Skeletal muscle satellite cell (primary cell): ENCODE measurements around the gene CLMN.

Experiments used
- H3K27me3 ChIP-seq: 2 replicates; pipeline ENCODE4 v1.7.0; 2013; ENCODE audit warnings: low read length; ENCODE audit not compliant: control insufficient read depth, insufficient read depth
- H3K36me3 ChIP-seq: 2 replicates; pipeline ENCODE4 v1.7.0; 2013; ENCODE audit warnings: mild to moderate bottlenecking, control low read depth, low read length; ENCODE audit not compliant: insufficient read depth
- H3K4me1 ChIP-seq: 2 replicates; pipeline ENCODE4 v1.7.0; 2013; ENCODE audit warnings: low read length; ENCODE audit not compliant: control insufficient read depth, insufficient read depth
- H3K4me2 ChIP-seq: 2 replicates; pipeline ENCODE4 v1.7.0; 2013; ENCODE audit warnings: mild to moderate bottlenecking, low read length
- H3K4me3 ChIP-seq: 2 replicates; pipeline ENCODE4 v1.7.0; 2013; ENCODE audit warnings: low read length
- H3K9ac ChIP-seq: 2 replicates; pipeline ENCODE4 v1.7.0; 2013; ENCODE audit warnings: mild to moderate bottlenecking, low read depth, low read length, moderate library complexity
- H3K9me3 ChIP-seq: replicated peaks from 2 replicates; pipeline ENCODE4 v1.7.0; 2013; ENCODE audit warnings: mild to moderate bottlenecking, control low read depth, low read length

The CLMN gene

DNA sequence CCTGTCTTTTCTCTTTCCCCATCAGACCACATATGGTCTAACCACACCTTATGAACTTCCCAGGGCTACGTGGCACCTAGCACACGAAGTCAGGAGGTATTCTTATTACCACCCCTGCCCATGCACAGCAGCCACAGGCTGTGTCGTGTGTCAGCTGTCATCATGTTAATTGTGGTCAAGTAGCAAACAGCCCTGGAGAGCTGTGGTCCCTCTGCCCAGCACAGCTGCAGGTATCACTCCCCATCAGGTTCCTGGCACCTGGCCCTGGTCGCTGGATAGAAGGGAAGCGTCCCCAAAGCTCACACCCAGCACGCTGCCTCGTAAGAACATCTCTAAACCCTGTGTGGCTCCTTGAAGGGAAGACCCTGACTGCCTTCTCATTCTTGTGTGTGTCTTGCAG is 45.4 kb downstream of the CLMN start:
- H3K9me3 ChIP-seq: no peaks in the 10 kb centered on the region
- H3K36me3 ChIP-seq: no peaks in the 10 kb centered on the region
- H3K27me3 ChIP-seq: no peaks in the 10 kb centered on the region
- no peaks in the 10 kb centered on the region for H3K4me1 ChIP-seq
- H3K4me2 ChIP-seq: no peak overlapping the region
- H3K9ac ChIP-seq: no peak overlapping the region
- H3K4me3 ChIP-seq: no peak overlapping the region

DNA sequence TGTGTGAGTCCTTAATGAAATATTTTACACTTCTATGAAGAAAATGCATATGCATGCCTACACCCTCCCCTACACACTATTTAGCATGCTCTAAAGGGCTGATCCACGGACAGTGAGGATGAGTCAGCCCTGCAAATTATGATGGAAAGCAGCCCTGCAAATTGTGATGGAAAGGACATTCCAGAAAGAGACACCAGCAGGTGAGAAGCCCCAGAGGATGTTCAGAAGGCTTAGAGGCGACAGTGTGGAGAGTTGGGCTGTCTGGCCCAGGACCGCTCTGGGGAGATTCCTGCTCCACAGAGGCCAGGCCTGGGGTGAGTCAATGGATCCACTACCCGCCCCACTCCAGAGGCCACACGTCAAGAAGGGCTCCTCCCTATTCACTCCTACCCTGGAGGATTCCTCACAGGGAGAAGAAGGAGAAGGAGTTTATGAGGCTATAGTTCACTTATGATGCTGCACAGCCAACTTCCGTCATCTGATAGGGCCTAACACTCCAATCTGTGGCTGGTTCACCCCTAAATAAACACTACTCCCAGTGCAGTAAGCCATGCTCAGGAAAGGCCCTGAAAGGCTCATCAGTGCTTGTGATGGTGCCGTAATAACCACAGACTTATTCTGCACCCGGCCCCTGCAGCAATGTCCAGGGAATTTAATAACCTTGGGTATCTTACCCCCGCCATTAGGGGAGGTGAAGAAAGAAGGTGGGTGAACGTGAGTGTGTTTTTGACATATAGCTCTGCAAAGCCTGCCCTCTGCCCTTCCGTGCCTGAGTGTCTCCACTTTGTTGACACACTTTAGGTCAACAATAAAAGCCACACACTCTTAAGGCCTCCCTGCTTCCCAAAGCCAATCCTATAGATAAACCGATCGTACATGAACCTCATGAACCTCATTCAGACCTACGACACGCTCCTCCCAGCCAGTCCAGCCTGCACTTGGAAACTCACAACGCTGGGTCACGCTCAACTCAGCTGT is 46.4 kb downstream of the CLMN start:
- Histone ChIP-seq H3K9me3 (no peaks in the 10 kb centered on the region), H3K9ac (no peak overlapping the region), H3K27me3 (no peaks in the 10 kb centered on the region), H3K4me1 (no peaks in the 10 kb centered on the region), H3K4me2 (no peak overlapping the region), H3K4me3 (no peak overlapping the region), H3K36me3 (no peaks in the 10 kb centered on the region)

DNA sequence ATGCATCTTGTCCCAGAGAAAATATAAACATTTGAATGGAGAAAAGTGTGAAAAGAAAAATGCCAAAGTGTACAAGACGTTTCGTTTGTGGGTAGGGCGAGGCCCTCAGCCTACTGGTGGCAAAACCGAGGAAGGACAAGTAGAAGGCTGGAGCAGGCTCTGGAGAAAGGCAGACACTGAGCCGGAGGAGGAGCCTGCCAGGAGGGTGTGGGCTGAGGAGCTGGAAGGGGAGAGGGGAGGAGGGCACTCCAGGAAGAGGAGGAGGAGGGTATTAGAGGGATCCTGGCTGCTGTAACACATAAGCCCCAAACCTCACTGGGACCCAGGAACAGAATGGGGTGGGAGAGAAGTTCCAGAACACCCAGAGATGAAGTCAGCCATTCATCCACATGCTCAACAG is 47.7 kb downstream of the CLMN start:
- no peak overlapping the region for H3K9ac ChIP-seq
- H3K27me3 ChIP-seq: no peaks in the 10 kb centered on the region
- H3K4me1 ChIP-seq: no peaks in the 10 kb centered on the region
- no peaks in the 10 kb centered on the region for H3K9me3 ChIP-seq
- H3K4me2 ChIP-seq: no peak overlapping the region
- no peak overlapping the region for H3K4me3 ChIP-seq
- H3K36me3 ChIP-seq: no peaks in the 10 kb centered on the region

DNA sequence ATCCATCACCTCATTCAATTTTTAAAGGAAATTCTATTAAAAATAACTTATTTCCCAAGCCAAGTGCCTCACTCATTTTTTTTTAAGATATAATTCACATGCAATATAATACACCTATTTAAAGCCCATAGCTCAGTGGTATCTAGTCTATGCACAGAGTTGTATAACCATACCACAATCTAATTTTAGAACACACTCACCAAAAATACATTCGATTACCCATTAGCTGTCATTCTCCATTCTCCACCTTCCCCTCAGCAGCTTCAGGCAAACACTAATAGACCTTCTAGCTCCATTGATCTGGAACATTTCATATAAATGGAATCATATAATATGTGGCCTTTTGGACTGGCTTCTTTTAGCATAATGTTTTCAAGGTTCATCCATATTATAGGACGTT is 49.5 kb downstream of the CLMN start:
- Histone ChIP-seq H3K4me1 (peaks cover 7% of the 10 kb centered on the region), H3K4me3 (no peak overlapping the region), H3K27me3 (no peaks in the 10 kb centered on the region), H3K9me3 (no peaks in the 10 kb centered on the region), H3K4me2 (no peak overlapping the region), H3K36me3 (no peaks in the 10 kb centered on the region), H3K9ac (no peak overlapping the region)

DNA sequence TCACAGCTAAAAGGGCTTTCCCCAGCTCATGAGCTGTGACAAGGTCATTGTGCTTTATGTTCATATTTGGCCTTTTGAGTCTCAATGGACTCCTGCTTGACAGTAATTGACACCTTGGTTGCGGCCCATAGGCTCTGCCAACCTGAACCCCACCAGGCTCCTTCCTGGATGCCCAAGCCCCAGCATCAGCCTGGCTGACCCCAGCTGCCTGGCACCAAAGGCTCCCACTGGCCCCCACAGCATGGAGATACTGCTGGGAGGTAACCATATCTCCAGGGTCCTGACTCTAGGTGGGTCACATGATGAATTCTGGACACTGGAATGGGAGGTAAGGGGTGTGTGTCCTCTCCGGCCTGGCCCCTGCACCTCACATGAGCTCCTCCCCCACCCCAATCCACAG is 50.2 kb downstream of the CLMN start:
- no peaks in the 10 kb centered on the region for H3K27me3 ChIP-seq
- no peaks in the 10 kb centered on the region for H3K36me3 ChIP-seq
- peaks cover 13% of the 10 kb centered on the region for H3K4me1 ChIP-seq
- H3K4me3 ChIP-seq: no peak overlapping the region
- no peaks in the 10 kb centered on the region for H3K9me3 ChIP-seq
- H3K4me2 ChIP-seq: no peak overlapping the region
- no peak overlapping the region for H3K9ac ChIP-seq

DNA sequence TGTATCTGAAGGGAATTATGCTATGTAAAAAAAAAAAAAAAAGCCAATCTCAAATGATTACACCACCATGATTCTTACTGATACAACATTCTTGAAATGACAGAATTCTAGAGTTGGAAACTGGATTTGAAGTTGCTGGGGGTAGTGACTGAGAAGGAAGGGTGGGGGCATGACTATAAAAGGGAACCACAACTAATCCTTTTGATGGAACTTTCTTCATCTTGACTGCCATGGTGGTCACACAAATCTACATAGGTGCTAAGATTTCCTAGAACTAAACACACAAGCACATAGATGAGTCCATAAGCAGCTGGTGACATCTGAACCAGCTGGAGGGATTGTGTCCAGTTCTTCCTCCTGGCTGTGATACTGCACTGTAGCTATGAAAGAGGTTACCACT is 51.4 kb downstream of the CLMN start:
- no peak overlapping the region for H3K9ac ChIP-seq
- H3K4me2 ChIP-seq: no peak overlapping the region
- H3K9me3 ChIP-seq: no peaks in the 10 kb centered on the region
- peaks cover 13% of the 10 kb centered on the region for H3K4me1 ChIP-seq
- no peaks in the 10 kb centered on the region for H3K27me3 ChIP-seq
- no peaks in the 10 kb centered on the region for H3K36me3 ChIP-seq
- H3K4me3 ChIP-seq: no peak overlapping the region

DNA sequence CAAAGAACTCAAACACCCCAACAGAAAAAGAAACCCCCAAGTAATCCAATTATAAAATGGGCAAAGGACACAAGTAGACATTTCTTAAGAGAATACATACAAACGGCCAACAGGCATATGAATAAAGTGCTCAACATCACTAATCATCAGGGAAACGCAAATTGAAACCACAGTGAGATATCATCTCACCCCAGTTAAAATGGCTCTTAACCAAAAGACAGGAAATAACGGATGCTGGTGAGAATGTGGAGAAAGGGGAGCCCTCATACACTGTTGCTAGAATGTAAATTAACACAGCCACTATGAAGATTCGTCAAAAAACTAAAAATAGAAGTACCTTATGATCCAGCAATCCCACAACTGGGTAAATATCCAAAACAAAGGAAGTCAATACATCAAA is 52.4 kb downstream of the CLMN start:
- Histone ChIP-seq H3K36me3 (no peaks in the 10 kb centered on the region), H3K4me2 (no peak overlapping the region), H3K4me3 (no peak overlapping the region), H3K27me3 (no peaks in the 10 kb centered on the region), H3K4me1 (peaks cover 17% of the 10 kb centered on the region), H3K9ac (no peak overlapping the region), H3K9me3 (no peaks in the 10 kb centered on the region)

DNA sequence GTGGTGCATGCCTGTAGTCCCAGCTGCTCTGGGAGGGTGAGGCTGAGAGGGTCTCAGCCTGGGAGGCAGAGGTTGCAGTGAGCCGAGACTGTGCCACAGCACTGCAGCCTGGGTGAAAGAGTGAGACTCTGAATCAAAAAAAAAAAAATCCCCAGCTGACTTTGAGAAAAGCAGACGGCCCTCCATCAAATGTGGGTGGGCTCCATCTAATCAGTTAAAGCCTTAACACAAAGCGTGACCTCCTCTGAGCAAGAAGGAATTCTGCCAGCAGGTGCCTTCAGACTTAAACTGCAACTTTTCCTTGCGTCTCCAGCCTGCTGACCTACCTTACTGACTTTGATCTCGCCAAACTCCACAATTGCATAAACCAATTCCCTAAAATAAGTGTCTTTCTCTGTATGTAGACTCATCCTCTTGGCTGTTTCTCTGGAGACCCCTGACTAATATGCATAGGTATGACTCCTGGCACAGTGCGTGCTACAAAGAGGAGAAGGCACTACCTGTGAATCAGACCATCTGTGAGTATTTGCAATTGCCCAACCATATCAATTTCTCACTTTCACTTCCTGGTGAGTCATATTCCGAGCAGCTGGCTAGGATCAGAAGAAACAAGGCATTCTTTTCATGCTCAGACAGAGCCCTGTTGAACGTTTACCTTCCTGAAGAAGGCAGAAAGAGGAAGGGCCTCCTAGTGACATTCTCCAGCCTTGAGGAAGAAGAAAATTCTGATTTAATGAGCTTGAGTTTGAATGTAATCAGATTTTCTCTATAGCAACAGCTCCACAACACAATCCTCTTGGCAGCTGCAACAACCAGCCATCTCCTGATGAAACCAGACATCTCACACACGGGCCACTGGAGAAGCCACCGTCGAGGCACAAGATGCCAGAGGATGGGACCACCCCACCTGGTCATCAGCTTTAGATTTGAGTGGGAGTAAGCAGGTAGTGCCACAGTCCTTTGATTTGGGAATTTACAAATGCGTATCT is 54.3 kb downstream of the CLMN start:
- no peaks in the 10 kb centered on the region for H3K9me3 ChIP-seq
- no peaks in the 10 kb centered on the region for H3K36me3 ChIP-seq
- no peaks in the 10 kb centered on the region for H3K27me3 ChIP-seq
- H3K4me2 ChIP-seq: peak overlapping the region; percentile 42
- no peak overlapping the region for H3K4me3 ChIP-seq
- no peak overlapping the region for H3K9ac ChIP-seq
- H3K4me1 ChIP-seq: peaks cover 22% of the 10 kb centered on the region

DNA sequence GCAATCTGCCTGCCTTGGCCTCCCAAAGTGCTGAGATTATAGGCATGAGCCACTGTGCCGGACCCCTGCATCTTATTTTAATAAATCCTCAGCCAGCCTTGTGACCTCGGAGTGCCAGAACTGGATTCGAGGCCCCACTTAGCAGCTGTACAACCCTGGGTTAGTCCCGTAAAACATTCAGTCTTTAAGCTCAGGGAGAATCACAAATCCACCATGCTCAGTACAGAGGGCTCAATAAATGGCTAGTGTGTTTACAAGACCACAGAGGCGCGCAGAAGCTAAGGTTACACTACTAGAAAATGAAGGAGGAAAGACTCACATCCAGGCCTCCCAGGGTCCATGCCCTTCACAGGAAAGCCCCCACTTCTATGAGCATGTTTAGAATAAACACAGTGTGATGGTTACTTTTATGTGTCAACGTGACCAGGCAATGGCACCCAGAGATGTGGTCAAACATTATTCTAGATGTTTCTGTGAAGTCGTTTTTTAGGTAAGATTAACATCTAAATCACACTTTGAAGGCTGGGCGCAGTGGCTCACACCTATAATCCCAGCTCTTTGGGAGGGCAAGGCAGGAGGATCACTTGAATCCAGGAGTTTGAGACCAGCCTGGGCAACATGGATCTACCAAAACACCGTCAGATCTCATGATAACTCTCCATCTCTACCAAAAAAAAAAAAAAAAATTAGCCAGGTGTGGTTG is 55.3 kb downstream of the CLMN start:
- Histone ChIP-seq H3K36me3 (no peaks in the 10 kb centered on the region), H3K27me3 (no peaks in the 10 kb centered on the region), H3K4me1 (peaks cover 23% of the 10 kb centered on the region), H3K9ac (no peak overlapping the region), H3K4me3 (no peak overlapping the region), H3K9me3 (no peaks in the 10 kb centered on the region), H3K4me2 (no peak overlapping the region)

DNA sequence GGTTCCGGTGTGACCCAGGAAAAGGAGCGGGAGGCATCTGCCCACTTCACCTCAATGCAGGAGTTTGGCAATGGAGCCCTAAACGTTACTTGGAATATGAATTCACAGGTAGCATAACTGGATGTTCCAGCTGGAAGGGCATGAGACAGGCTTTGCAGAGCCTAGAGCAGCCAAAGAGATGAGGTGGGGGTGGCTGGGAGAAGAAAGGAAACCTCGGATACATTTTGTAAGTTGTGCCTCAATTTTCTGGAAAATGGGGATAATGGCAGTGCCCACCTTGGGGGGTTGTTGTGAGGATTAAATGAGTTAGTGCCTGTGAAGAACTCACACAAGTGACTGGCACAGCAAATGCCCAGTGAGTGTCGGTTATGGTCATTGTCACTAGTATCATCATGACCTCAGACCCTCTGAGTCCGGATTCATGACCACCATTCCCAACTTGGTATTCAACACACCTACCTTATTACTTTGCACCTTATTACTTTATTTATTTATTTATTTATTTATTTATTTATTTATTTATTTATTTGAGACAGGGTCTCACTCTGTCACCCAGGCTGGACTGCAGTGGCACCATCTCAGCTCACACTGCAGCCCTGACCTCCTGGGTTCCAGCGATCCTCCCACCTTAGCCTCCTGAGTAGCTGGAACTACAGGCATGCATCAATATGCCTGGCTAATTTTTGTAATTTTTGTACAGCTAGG is 56.0 kb downstream of the CLMN start:
- H3K9me3 ChIP-seq: no peaks in the 10 kb centered on the region
- H3K36me3 ChIP-seq: no peaks in the 10 kb centered on the region
- no peak overlapping the region for H3K4me2 ChIP-seq
- peaks cover 23% of the 10 kb centered on the region for H3K4me1 ChIP-seq
- H3K27me3 ChIP-seq: no peaks in the 10 kb centered on the region
- no peak overlapping the region for H3K4me3 ChIP-seq
- no peak overlapping the region for H3K9ac ChIP-seq
